HEK293T (cell line): ENCODE results near the gene KLHL22.

ENCODE experiments used
- CTCF ChIA-PET: fragments of 350-600 bp; formaldehyde crosslinking; extraction: SDS; loops from one replicate; lab custom pipeline; 2021; ENCODE audit warnings: antibody characterized with exemption, inconsistent platforms; lab: Yijun Ruan, JAX
- POLR2A ChIA-PET: fragments of 350-600 bp; formaldehyde crosslinking; extraction: SDS; loops from one replicate; lab custom pipeline; 2020; ENCODE audit warnings: antibody characterized with exemption, inconsistent platforms; lab: Yijun Ruan, JAX
- DNase-seq: peaks from one replicate; pipeline ENCODE4 v3.0.0; 2012; ENCODE audit warnings: mixed read lengths; ENCODE audit errors: extremely low spot score
- ARNT ChIP-seq: fragments of 450-650 bp; IDR thresholded peaks from 2 replicates; pipeline ENCODE4 v1.6.1; 2017; ENCODE audit warnings: mild to moderate bottlenecking
- BHLHE40 ChIP-seq: fragments of 450-650 bp; IDR thresholded peaks from 2 replicates; pipeline ENCODE4 v1.6.1; 2016; ENCODE audit warnings: mild to moderate bottlenecking, moderate library complexity, borderline replicate concordance
- CTBP1 ChIP-seq: fragments of 450-650 bp; IDR thresholded peaks from 2 replicates; pipeline ENCODE4 v1.6.1; 2016; ENCODE audit warnings: borderline replicate concordance
- ELF4 ChIP-seq: fragments of 450-650 bp; IDR thresholded peaks from 2 replicates; pipeline ENCODE4 v1.6.1; 2017; ENCODE audit warnings: antibody characterized with exemption
- FOXA1 ChIP-seq: fragments of 450-650 bp; IDR thresholded peaks from 2 replicates; pipeline ENCODE4 v1.6.1; 2016; ENCODE audit warnings: mild to moderate bottlenecking
- FOXK2 ChIP-seq: fragments of 450-650 bp; IDR thresholded peaks from 2 replicates; pipeline ENCODE4 v1.6.1; 2016; ENCODE audit warnings: mild to moderate bottlenecking
- FOXM1 ChIP-seq: fragments of 450-650 bp; IDR thresholded peaks from 2 replicates; pipeline ENCODE4 v1.6.1; 2017; ENCODE audit warnings: mild to moderate bottlenecking, borderline replicate concordance
- HDGF ChIP-seq: fragments of 450-650 bp; IDR thresholded peaks from 2 replicates; pipeline ENCODE4 v1.6.1; 2017; ENCODE audit warnings: antibody characterized with exemption, borderline replicate concordance
- L3MBTL2 ChIP-seq: fragments of 450-650 bp; conservative IDR thresholded peaks from 2 replicates; pipeline ENCODE4 v1.6.1; 2016; ENCODE audit warnings: mild to moderate bottlenecking
- LEF1 ChIP-seq: fragments of 450-650 bp; IDR thresholded peaks from 2 replicates; pipeline ENCODE4 v1.6.1; 2017; ENCODE audit warnings: mild to moderate bottlenecking, borderline replicate concordance
- NFRKB ChIP-seq: fragments of 450-650 bp; IDR thresholded peaks from 2 replicates; pipeline ENCODE4 v1.6.1; 2016; ENCODE audit warnings: mild to moderate bottlenecking, moderate library complexity
- SP1 ChIP-seq: fragments of 450-650 bp; IDR thresholded peaks from 2 replicates; pipeline ENCODE4 v1.6.1; 2017
- SUZ12 ChIP-seq: fragments of 450-650 bp; IDR thresholded peaks from 2 replicates; pipeline ENCODE4 v1.6.1; 2016; ENCODE audit warnings: mild to moderate bottlenecking
- TARDBP ChIP-seq: fragments of 450-650 bp; IDR thresholded peaks from 2 replicates; pipeline ENCODE4 v1.6.1; 2016
- ZNF384 ChIP-seq: fragments of 450-650 bp; IDR thresholded peaks from 2 replicates; pipeline ENCODE4 v1.6.1; 2016
- TF ChIP-seq, protein P1 (sequence below): fragments of 450-650 bp; IDR thresholded peaks from 2 replicates; pipeline ENCODE4 v1.6.1; 2016

The KLHL22 gene

DNA sequence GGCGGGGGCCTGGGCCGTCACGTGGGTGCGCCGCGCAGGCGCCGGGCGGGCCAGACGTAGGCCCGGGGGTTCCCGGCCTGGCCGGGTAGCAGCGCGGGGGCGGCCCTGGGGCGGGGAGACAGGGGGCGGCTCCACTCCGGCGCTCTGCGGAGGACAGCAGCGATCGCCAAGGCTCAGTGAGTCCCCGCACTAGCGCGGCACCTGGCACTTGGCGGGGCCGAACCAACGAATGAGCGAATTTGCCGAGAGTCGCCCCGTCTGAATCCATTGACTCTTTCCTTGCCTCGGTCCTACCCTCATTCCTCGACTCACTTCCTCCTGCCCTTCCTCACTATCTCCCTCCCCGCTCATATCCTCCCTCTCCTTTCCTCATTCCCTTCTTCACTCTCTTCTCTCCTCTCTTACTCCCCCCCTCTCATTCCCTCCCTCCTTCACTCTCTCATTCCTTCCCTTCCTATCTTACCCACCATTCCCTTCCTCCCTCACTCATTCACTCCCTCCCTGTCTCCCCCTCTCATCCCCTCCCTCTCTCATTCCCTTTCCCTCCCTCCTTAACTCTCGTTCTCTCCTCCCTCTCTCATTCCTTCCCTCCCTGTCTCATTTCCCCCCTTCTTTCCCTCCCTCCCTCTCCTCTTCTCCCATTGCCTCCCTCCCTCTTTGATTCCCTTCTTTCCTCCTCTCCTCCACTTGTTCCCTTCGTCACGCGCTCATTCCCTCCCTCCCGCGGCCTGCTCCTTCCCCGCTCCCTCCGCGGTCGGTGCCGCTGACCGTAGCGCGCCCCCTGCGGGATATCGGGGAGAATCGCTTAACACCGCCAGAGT lies 476 bp upstream of the KLHL22 start:
- ChIA-PET POLR2A (interaction anchor here (1.1 kb wide), 1 partner anchor 13 kb away, joined by 5 read pairs; no protein-coding TSS in a partner anchor), CTCF (no interaction called here)
- peak; percentile 98 for DNase-seq
- TF ChIP-seq ARNT = no peak
- no peak for TF ChIP-seq FOXA1
- TF ChIP-seq L3MBTL2 = peak; percentile 96
- no peak for TF ChIP-seq LEF1
- TF ChIP-seq, protein P1, sequence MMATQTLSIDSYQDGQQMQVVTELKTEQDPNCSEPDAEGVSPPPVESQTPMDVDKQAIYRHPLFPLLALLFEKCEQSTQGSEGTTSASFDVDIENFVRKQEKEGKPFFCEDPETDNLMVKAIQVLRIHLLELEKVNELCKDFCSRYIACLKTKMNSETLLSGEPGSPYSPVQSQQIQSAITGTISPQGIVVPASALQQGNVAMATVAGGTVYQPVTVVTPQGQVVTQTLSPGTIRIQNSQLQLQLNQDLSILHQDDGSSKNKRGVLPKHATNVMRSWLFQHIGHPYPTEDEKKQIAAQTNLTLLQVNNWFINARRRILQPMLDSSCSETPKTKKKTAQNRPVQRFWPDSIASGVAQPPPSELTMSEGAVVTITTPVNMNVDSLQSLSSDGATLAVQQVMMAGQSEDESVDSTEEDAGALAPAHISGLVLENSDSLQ = no peak

DNA sequence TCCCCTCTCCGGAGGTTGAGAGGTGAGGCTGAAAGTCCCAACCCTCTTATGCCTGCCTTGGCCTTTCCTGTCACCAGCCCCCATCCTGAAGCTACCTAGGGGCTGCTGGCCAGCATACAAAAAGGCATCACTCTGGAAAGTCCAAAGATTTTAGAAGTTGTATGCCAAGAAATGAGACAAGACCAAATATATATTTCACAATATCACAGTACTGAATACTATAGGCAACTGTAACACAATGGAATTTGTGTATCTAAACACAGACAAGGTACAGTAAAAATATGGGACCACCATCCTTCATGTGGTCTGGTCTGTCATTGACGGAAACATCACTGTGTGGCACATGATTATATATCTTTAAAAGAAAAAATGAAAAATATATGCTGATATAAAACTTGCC lies 4.2 kb downstream of the KLHL22 start:
- no peak for TF ChIP-seq FOXK2
- no peak for TF ChIP-seq ZNF384
- TF ChIP-seq SP1 = no peak
- TF ChIP-seq ELF4 = no peak
- TF ChIP-seq LEF1 = no peak
- TF ChIP-seq HDGF = no peak
- no peak for TF ChIP-seq BHLHE40
- TF ChIP-seq TARDBP = no peak
- TF ChIP-seq, protein P1 = no peak
- TF ChIP-seq SUZ12 = no peak
- TF ChIP-seq NFRKB = no peak
- POLR2A ChIA-PET = no interaction called here
- no peak for DNase-seq
- CTCF ChIA-PET = no interaction called here

DNA sequence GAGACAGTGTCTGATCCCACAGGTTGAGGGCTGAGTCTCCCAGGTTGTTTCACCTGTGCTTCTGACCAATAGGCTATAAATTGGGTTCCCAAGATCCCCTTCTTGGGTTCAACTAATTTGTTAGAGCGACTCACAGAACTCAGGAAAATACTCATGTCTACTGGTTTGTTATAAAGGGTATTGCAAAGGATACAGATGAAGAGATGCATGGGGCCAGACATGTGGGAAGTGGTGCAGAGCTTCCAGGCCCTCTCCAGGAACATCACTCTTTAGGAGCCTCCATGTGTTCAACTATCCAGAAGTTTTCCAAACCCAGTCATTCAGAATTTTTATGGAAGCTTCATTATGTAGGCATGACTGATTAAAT lies 4.7 kb downstream of the KLHL22 start:
- no peak for TF ChIP-seq ARNT
- TF ChIP-seq, protein P1 = no peak
- TF ChIP-seq HDGF = no peak
- TF ChIP-seq ZNF384 = no peak
- TF ChIP-seq TARDBP = no peak
- no peak for TF ChIP-seq SP1
- TF ChIP-seq SUZ12 = no peak
- TF ChIP-seq NFRKB = no peak
- TF ChIP-seq CTBP1 = no peak
- no peak for TF ChIP-seq LEF1
- TF ChIP-seq FOXM1 = no peak
- TF ChIP-seq FOXA1 = no peak
- no peak for TF ChIP-seq ELF4
- no peak for TF ChIP-seq FOXK2
- no peak for TF ChIP-seq BHLHE40
- no peak for TF ChIP-seq L3MBTL2
- CTCF ChIA-PET = no interaction called here
- POLR2A ChIA-PET = no interaction called here
- DNase-seq = no peak

DNA sequence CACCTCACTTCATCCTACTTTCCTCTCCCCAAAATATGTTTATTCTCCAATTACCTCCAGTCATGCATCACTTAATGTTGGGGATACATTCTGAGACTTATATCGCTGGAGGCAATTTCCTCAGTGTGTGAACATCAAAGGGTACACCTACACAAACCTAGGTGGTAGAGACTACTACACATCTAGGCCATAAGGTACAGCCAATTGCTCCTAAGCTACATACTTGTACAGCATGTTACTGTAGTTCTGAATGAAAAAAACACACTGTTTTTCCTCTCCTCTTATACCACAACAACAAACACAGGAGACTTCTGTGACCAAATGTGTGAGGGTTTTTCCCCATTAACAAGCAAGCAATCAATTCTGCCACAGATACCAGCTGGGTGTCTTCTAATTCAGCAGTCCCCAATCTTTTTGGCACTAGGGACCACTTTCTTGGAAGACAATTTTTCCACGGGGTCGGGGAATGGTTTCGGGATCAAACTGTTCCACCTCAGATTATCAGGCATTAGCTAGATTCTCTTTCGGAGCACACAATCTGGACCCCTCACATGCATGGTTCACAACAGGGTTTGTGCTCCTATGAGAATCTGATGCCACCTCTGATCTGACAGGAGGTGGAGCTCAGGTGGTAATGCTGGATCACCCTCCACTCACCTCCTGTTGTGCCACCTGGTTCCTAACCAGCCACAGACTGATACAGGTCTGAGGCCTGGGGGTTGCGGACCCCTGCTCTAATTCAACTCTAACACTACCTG lies 5.2 kb downstream of the KLHL22 start:
- TF ChIP-seq ELF4 = no peak
- ChIA-PET POLR2A (no interaction called here), CTCF (no interaction called here)
- DNase-seq = no peak

DNA sequence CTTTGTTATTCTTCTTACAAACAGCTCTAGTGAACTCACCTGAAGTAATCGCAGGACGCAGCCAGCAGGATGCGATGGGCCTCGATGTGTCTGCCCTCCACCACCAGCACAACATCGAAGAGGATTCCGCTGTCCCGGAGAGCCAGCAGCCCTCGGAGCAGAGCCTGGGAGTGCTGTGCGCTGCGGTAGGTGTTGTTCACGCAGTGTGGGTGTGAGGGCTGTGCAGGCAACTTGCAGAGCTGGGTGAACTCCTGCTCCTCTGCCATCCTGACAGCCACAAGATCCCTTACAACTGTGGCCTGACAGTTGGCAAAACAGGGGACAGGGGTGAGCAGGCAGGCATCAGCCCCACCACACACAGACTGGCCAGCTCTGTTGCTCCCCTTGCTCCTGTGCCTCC lies 6.6 kb downstream of the KLHL22 start:
- no peak for DNase-seq
- TF ChIP-seq HDGF = no peak
- no peak for TF ChIP-seq FOXK2
- TF ChIP-seq FOXA1 = no peak
- TF ChIP-seq L3MBTL2 = no peak
- TF ChIP-seq CTBP1 = no peak
- TF ChIP-seq, protein P1 = no peak
- no peak for TF ChIP-seq BHLHE40
- TF ChIP-seq SP1 = no peak
- no peak for TF ChIP-seq SUZ12
- ChIA-PET POLR2A (no interaction called here), CTCF (no interaction called here)

DNA sequence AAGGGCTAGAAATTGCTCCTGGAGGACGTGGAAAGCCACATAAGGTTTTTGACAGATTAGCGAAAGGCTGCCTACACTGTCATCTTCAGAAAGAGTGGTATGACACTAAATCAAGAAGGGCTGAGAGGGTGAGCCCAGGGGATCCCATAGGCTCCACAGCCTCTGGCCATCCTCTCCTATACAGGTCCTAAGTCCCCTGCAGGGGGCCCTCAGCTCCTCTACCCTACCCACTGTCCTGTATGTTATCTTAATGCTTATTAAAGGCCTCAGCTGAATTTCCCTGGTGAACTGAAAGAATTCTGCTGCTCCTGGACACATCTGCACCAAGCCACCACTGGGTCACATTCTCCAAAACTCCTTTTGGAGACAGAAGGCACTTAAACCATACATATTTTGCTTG lies 7.9 kb downstream of the KLHL22 start:
- CTCF ChIA-PET = no interaction called here
- no peak for DNase-seq
- POLR2A ChIA-PET = no interaction called here
- TF ChIP-seq BHLHE40 = no peak
- no peak for TF ChIP-seq ELF4
- TF ChIP-seq SP1 = no peak
- TF ChIP-seq FOXA1 = no peak
- no peak for TF ChIP-seq L3MBTL2
- TF ChIP-seq ARNT = no peak
- no peak for TF ChIP-seq NFRKB
- TF ChIP-seq TARDBP = no peak
- TF ChIP-seq FOXK2 = no peak
- no peak for TF ChIP-seq HDGF
- TF ChIP-seq SUZ12 = no peak
- TF ChIP-seq CTBP1 = no peak
- TF ChIP-seq, protein P1 = no peak
- TF ChIP-seq LEF1 = no peak
- no peak for TF ChIP-seq FOXM1
- TF ChIP-seq ZNF384 = no peak
